ENCODE results near the gene FAM25G.
A peak's percentile ranks its signal among the peaks of the same experiment; 100 is the strongest.
"Not testable (repeated sequence)": the region's sequence is repeated elsewhere in the genome, so short reads cannot be mapped to it uniquely, and the experiment has no call there.

FAM25G gene

GRCh38 chr10:47467957-47468356, 23.5 kb downstream of the FAM25G start:
- H3K27ac ChIP-seq; DNase-seq (ENCODE audit: low spot score); H3K4me3 ChIP-seq: not testable (repeated sequence)

GRCh38 chr10:47467458-47467857, 24.0 kb downstream of the FAM25G start:
- not testable (repeated sequence) for H3K27ac ChIP-seq; H3K4me3 ChIP-seq; DNase-seq (ENCODE audit: low spot score)

- not testable (repeated sequence) for H3K4me3 ChIP-seq; DNase-seq (ENCODE audit: low spot score); H3K27ac ChIP-seq
These were observed 26.1 kb downstream of the FAM25G start for GRCh38 chr10:47465216-47465917.

- DNase-seq (ENCODE audit: low spot score); H3K4me3 ChIP-seq: not testable (repeated sequence)
These were observed 28.7 kb downstream of the FAM25G start for GRCh38 chr10:47462577-47463358.

GRCh38 chr10:47461261-47461687, 30.2 kb downstream of the FAM25G start:
- peak; percentile 65 for DNase-seq (ENCODE audit: low spot score)
- peak overlapping the region; percentile 50 for H3K4me3 ChIP-seq
- H3K27ac ChIP-seq, result not testable (repeated sequence)

More at GRCh38 chr10:47462577-47463358, 28.7 kb downstream of the FAM25G start:
- H3K27ac ChIP-seq, result not testable (repeated sequence)

GRCh38 chr10:47458466-47459154, 32.9 kb downstream of the FAM25G start:
- no peak for TF ChIP-seq CTCF (IDR thresholded peaks at IDR 0.05)
- Histone ChIP-seq H3K4me3 (no peak overlapping the region), H3K27ac (no peak overlapping the region)
- no peak for DNase-seq (ENCODE audit: low spot score)

- H3K4me3 ChIP-seq, result no peak overlapping the region
- DNase-seq (ENCODE audit: low spot score), result peak; percentile 62
- no peak overlapping the region for H3K27ac ChIP-seq
- no peak for TF ChIP-seq CTCF (IDR thresholded peaks at IDR 0.05)
These were observed 33.7 kb downstream of the FAM25G start for GRCh38 chr10:47457826-47458225.

GRCh38 chr10:47457528-47457820, 34.0 kb downstream of the FAM25G start:
- no peak overlapping the region for H3K27ac ChIP-seq
- TF ChIP-seq CTCF (IDR thresholded peaks at IDR 0.05), result no peak
- H3K4me3 ChIP-seq, result no peak overlapping the region
- DNase-seq (ENCODE audit: low spot score), result no peak

- H3K4me3 ChIP-seq, result no peak overlapping the region
- no peak for TF ChIP-seq CTCF (IDR thresholded peaks at IDR 0.05)
- peak; percentile 57 for DNase-seq (ENCODE audit: low spot score)
- H3K27ac ChIP-seq, result no peak overlapping the region
These were observed 34.5 kb downstream of the FAM25G start for GRCh38 chr10:47456794-47457527.

Measured in coronary artery (tissue), 2 donors.